SK-N-SH (cell line): ENCODE data around the gene TOGARAM2. TPM values are rescaled to one million over a fixed set of nuclear protein-coding genes. Genes with fewer than 3 reads are reported as not detected.

ENCODE experiments used
- CTCF ChIA-PET: fragments of 300-600, 350-600 bp; formaldehyde crosslinking; extraction: SDS; loops from one replicate; lab custom pipeline; 2021; lab: Yijun Ruan, JAX
- POLR2A ChIA-PET: fragments of 350-600 bp; sonication (Branson Sonifier 250); formaldehyde crosslinking; extraction: SDS; loops from one replicate; lab custom pipeline; 2020; ENCODE audit warnings: antibody characterized with exemption, inconsistent platforms; lab: Yijun Ruan, JAX
- DNase-seq: peaks from one replicate; pipeline ENCODE4 v3.0.0; 2012
- H2AFZ ChIP-seq: fragments of 200-600 bp; sonication (generic); 2 replicates; pipeline ENCODE4 v1.8.1; 2016; ENCODE audit warnings: antibody characterized with exemption, mild to moderate bottlenecking, low read depth
- H3F3A ChIP-seq: fragments of 200-600 bp; sonication (generic); replicated peaks from 2 replicates; pipeline ENCODE3; 2016; ENCODE audit warnings: antibody characterized with exemption, mild to moderate bottlenecking; ENCODE audit not compliant: insufficient read depth
- H3K27ac ChIP-seq, 2 experiments: fragments of 200-500 bp in 1 of 2; fragments of 200-600 bp in 1 of 2; sonication (Bioruptor generic) in 1 of 2; sonication (generic), shearing (Covaris generic) in 1 of 2; 2 replicates each; pipeline versions ENCODE4 v1.5.1 to v1.6.1; 2014 to 2016; ENCODE audit warnings: low read depth in 2 of 2, inconsistent platforms in 1 of 2, low read length in 1 of 2, mild to moderate bottlenecking in 1 of 2, mixed read lengths in 1 of 2
- H3K27me3 ChIP-seq: fragments of 200-600 bp; sonication (generic), shearing (Covaris generic); 2 replicates; pipeline ENCODE4 v1.6.1; 2016; ENCODE audit warnings: mixed run types; ENCODE audit not compliant: insufficient read depth
- H3K36me3 ChIP-seq, 2 experiments: fragments of 200-500 bp in 1 of 2; fragments of 200-600 bp in 1 of 2; sonication (Bioruptor generic) in 1 of 2; sonication (generic) in 1 of 2; replicated peaks in 1 of 2; 2 replicates each; pipeline versions ENCODE3 to v1.5.1; 2014 to 2016; ENCODE audit warnings: low read length in 1 of 2, mild to moderate bottlenecking in 1 of 2; ENCODE audit not compliant: insufficient read depth in 2 of 2, control insufficient read depth in 1 of 2
- H3K4me1 ChIP-seq, 2 experiments: fragments of 200-500 bp in 1 of 2; fragments of 200-600 bp in 1 of 2; sonication (Bioruptor generic) in 1 of 2; sonication (generic), shearing (Covaris generic) in 1 of 2; 2 replicates each; pipeline versions ENCODE4 v1.5.1 to v1.6.1; 2014 to 2016; ENCODE audit warnings: low read depth in 1 of 2, low read length in 1 of 2, mixed run types in 1 of 2; ENCODE audit not compliant: insufficient read depth in 2 of 2, control insufficient read depth in 1 of 2
- H3K4me2 ChIP-seq: fragments of 200-600 bp; sonication (generic), shearing (Covaris generic); 2 replicates; pipeline ENCODE4 v1.6.1; 2017; ENCODE audit warnings: mixed run types
- H3K4me3 ChIP-seq, 2 experiments: fragments of 200-500 bp in 1 of 2; fragments of 200-600 bp in 1 of 2; sonication (Bioruptor generic) in 1 of 2; sonication (generic), shearing (Covaris generic) in 1 of 2; 2 replicates each; pipeline versions ENCODE4 v1.5.1 to v1.8.1; 2014 to 2016; ENCODE audit warnings: low read depth in 2 of 2, inconsistent platforms in 1 of 2, low read length in 1 of 2, mild to moderate bottlenecking in 1 of 2, mixed read lengths in 1 of 2, moderate library complexity in 1 of 2
- H3K79me2 ChIP-seq: fragments of 200-600 bp; sonication (generic); 2 replicates; pipeline ENCODE4 v1.8.1; 2017; ENCODE audit warnings: mild to moderate bottlenecking; ENCODE audit not compliant: insufficient read depth
- H3K9ac ChIP-seq: fragments of 200-600 bp; sonication (generic); 2 replicates; pipeline ENCODE4 v1.6.1; 2017; ENCODE audit warnings: mixed run types
- H3K9me2 ChIP-seq: fragments of 200-600 bp; sonication (generic); 2 replicates; pipeline ENCODE4 v1.6.1; 2017; ENCODE audit warnings: mixed run types
- H3K9me3 ChIP-seq: fragments of 200-600 bp; sonication (generic); 2 replicates; pipeline ENCODE4 v1.6.1; 2017; ENCODE audit warnings: mixed run types, mild to moderate bottlenecking, moderate library complexity
- H4K20me1 ChIP-seq: fragments of 200-600 bp; sonication (generic); 2 replicates; pipeline ENCODE4 v1.6.1; 2017; ENCODE audit warnings: mild to moderate bottlenecking, mixed run types; ENCODE audit not compliant: insufficient read depth
- ELF1 ChIP-seq: IDR thresholded peaks from 2 replicates; pipeline ENCODE4 v1.4.0; 2012
- FOXJ3 ChIP-seq: sonication (generic); formaldehyde crosslinking; IDR thresholded peaks from 2 replicates; pipeline ENCODE4 v1.5.1; 2020; ENCODE audit warnings: mild to moderate bottlenecking, missing genetic modification reagents
- FOXM1 ChIP-seq: IDR thresholded peaks from 2 replicates; pipeline ENCODE4 v1.4.0; 2012; ENCODE audit warnings: low read depth, mild to moderate bottlenecking
- GABPA ChIP-seq: IDR thresholded peaks from 2 replicates; pipeline ENCODE4 v1.4.0; 2012; ENCODE audit warnings: low read depth, mild to moderate bottlenecking
- NFIC ChIP-seq: IDR thresholded peaks from 2 replicates; pipeline ENCODE4 v1.4.0; 2012; ENCODE audit warnings: borderline replicate concordance
- NRF1 ChIP-seq: IDR thresholded peaks from 2 replicates; pipeline ENCODE4 v1.6.1; 2012; ENCODE audit warnings: low read depth, mild to moderate bottlenecking, low read length
- POLR2AphosphoS5 ChIP-seq: IDR thresholded peaks from 2 replicates; pipeline ENCODE4 v1.6.1; 2012; ENCODE audit warnings: low read depth, low read length
- REST ChIP-seq: IDR thresholded peaks from 2 replicates; pipeline ENCODE4 v1.6.1; 2012; ENCODE audit warnings: mild to moderate bottlenecking, low read depth, low read length, moderate library complexity
- SIN3A ChIP-seq: IDR thresholded peaks from 2 replicates; pipeline ENCODE4 v1.6.1; 2012; ENCODE audit warnings: low read depth, mild to moderate bottlenecking, low read length, moderate library complexity, borderline replicate concordance
- TCF12 ChIP-seq: IDR thresholded peaks from 2 replicates; pipeline ENCODE4 v1.4.0; 2012
- WGBS: methylation state at CpG from one replicate; pipeline ENCODE4 v1.1.6; 2017; ENCODE audit warnings: low lambda C conversion rate; 5-methylcytosine and 5-hydroxymethylcytosine counted together
- polyA plus RNA-seq, 3 experiments: library from polyadenylated mRNA; depleted of rRNA; stranded (reverse); fragments of >200 nt; gene quantifications; 2 replicates each; pipeline ENCODE4 v1.2.3, GENCODE V29; 2012
- TF ChIP-seq, protein P1 (sequence below): IDR thresholded peaks from 2 replicates; pipeline ENCODE4 v1.4.0; 2012; ENCODE audit warnings: low read depth, borderline replicate concordance
- TF ChIP-seq, protein P2 (sequence below): IDR thresholded peaks from 2 replicates; pipeline ENCODE4; 2012
- TF ChIP-seq, protein P3 (sequence below): fragments of 150-350 bp; IDR thresholded peaks from 2 replicates; pipeline ENCODE4 v1.6.1; 2016; ENCODE audit warnings: mild to moderate bottlenecking, low read depth, low read length
- TF ChIP-seq, protein P4 (sequence below): fragments of 200-600 bp; sonication (generic); IDR thresholded peaks from 2 replicates; pipeline ENCODE4 v1.6.1; 2017; ENCODE audit warnings: antibody characterized with exemption, mild to moderate bottlenecking, moderate library complexity
- TF ChIP-seq, protein P5 (sequence below): fragments of 150-350 bp; IDR thresholded peaks from 2 replicates; pipeline ENCODE4 v1.6.1; 2017; ENCODE audit warnings: antibody characterized with exemption, low read length, low read depth, borderline replicate concordance
- TF ChIP-seq, protein P6 (sequence below): IDR thresholded peaks from 2 replicates; pipeline ENCODE4 v1.4.0; 2012; ENCODE audit warnings: low read depth, borderline replicate concordance

TOGARAM2 gene
- polyA plus RNA-seq, 1 of the 3 experiments (the other 2 are of a cell fraction) = 0.69 TPM

DNA sequence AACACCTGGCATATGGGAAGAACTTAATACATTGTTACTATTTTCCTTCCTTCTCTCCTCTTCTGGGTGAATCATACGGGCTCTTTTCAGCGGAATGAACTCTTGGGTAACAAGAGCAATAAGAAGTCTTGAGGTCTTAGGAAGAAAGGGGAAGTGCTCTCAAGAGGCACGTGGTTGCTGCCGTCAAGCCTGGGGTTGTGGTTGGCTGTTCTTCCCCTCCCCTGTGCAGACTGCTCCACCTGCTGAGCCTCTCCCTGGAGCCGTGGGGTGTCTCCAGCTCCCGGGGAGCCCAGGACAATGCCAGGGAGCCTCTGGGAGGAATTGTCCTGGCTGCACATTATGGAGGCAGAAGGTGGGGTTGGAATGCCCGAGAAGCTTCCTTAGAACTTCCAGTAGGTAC lies 19.4 kb downstream of the TOGARAM2 start:
- WGBS = 58% methylated on average over 7 of the region's 7 CpGs
- Histone ChIP-seq H3K9ac (no peak overlapping the region), H3K9me3 (no peaks in the 10 kb centered on the region), H3K27me3 (no peaks in the 10 kb centered on the region), H3K4me2 (no peak overlapping the region), H3K4me1 (no peaks in the 10 kb centered on the region; a peak in 1 of 4 replicates), H3K4me3 (no peak overlapping the region), H3K79me2 (no peaks in the 10 kb centered on the region), H3K9me2 (no peaks in the 10 kb centered on the region), H4K20me1 (no peaks in the 10 kb centered on the region), H3K36me3 (no peaks in the 10 kb centered on the region), H3F3A (no peaks in the 10 kb centered on the region), H3K27ac (no peak overlapping the region), H2AFZ (no peak overlapping the region)
- TF ChIP-seq, protein P1, sequence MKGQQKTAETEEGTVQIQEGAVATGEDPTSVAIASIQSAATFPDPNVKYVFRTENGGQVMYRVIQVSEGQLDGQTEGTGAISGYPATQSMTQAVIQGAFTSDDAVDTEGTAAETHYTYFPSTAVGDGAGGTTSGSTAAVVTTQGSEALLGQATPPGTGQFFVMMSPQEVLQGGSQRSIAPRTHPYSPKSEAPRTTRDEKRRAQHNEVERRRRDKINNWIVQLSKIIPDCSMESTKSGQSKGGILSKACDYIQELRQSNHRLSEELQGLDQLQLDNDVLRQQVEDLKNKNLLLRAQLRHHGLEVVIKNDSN = no peak
- TF ChIP-seq FOXM1 = no peak
- no peak for TF ChIP-seq ELF1
- no peak for DNase-seq
- POLR2A ChIA-PET = no interaction called here
- CTCF ChIA-PET = no interaction called here

- Histone ChIP-seq H4K20me1 (no peaks in the 10 kb centered on the region), H2AFZ (no peak overlapping the region), H3F3A (no peaks in the 10 kb centered on the region), H3K27me3 (no peaks in the 10 kb centered on the region), H3K4me3 (no peak overlapping the region), H3K36me3 (no peaks in the 10 kb centered on the region), H3K9me3 (no peaks in the 10 kb centered on the region), H3K79me2 (no peaks in the 10 kb centered on the region), H3K9ac (no peak overlapping the region), H3K4me1 (no peaks in the 10 kb centered on the region), H3K27ac (no peak overlapping the region), H3K4me2 (no peak overlapping the region), H3K9me2 (no peaks in the 10 kb centered on the region)
- no peak for DNase-seq
- ChIA-PET POLR2A (no interaction called here), CTCF (no interaction called here)
- TF ChIP-seq, protein P2, sequence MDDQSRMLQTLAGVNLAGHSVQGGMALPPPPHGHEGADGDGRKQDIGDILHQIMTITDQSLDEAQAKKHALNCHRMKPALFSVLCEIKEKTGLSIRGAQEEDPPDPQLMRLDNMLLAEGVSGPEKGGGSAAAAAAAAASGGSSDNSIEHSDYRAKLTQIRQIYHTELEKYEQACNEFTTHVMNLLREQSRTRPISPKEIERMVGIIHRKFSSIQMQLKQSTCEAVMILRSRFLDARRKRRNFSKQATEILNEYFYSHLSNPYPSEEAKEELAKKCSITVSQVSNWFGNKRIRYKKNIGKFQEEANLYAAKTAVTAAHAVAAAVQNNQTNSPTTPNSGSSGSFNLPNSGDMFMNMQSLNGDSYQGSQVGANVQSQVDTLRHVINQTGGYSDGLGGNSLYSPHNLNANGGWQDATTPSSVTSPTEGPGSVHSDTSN = no peak
- TF ChIP-seq GABPA (no peak), REST (no peak), FOXJ3 (CRISPR knock-in tag) (no peak), TCF12 (no peak), SIN3A (no peak), POLR2AphosphoS5 (no peak), FOXM1 (no peak), NFIC (no peak), NRF1 (no peak)
- TF ChIP-seq, protein P3, sequence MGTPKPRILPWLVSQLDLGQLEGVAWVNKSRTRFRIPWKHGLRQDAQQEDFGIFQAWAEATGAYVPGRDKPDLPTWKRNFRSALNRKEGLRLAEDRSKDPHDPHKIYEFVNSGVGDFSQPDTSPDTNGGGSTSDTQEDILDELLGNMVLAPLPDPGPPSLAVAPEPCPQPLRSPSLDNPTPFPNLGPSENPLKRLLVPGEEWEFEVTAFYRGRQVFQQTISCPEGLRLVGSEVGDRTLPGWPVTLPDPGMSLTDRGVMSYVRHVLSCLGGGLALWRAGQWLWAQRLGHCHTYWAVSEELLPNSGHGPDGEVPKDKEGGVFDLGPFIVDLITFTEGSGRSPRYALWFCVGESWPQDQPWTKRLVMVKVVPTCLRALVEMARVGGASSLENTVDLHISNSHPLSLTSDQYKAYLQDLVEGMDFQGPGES = no peak
- TF ChIP-seq, protein P4, sequence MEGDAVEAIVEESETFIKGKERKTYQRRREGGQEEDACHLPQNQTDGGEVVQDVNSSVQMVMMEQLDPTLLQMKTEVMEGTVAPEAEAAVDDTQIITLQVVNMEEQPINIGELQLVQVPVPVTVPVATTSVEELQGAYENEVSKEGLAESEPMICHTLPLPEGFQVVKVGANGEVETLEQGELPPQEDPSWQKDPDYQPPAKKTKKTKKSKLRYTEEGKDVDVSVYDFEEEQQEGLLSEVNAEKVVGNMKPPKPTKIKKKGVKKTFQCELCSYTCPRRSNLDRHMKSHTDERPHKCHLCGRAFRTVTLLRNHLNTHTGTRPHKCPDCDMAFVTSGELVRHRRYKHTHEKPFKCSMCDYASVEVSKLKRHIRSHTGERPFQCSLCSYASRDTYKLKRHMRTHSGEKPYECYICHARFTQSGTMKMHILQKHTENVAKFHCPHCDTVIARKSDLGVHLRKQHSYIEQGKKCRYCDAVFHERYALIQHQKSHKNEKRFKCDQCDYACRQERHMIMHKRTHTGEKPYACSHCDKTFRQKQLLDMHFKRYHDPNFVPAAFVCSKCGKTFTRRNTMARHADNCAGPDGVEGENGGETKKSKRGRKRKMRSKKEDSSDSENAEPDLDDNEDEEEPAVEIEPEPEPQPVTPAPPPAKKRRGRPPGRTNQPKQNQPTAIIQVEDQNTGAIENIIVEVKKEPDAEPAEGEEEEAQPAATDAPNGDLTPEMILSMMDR = no peak
- TF ChIP-seq, protein P5, sequence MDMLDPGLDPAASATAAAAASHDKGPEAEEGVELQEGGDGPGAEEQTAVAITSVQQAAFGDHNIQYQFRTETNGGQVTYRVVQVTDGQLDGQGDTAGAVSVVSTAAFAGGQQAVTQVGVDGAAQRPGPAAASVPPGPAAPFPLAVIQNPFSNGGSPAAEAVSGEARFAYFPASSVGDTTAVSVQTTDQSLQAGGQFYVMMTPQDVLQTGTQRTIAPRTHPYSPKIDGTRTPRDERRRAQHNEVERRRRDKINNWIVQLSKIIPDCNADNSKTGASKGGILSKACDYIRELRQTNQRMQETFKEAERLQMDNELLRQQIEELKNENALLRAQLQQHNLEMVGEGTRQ = no peak
- TF ChIP-seq, protein P6, sequence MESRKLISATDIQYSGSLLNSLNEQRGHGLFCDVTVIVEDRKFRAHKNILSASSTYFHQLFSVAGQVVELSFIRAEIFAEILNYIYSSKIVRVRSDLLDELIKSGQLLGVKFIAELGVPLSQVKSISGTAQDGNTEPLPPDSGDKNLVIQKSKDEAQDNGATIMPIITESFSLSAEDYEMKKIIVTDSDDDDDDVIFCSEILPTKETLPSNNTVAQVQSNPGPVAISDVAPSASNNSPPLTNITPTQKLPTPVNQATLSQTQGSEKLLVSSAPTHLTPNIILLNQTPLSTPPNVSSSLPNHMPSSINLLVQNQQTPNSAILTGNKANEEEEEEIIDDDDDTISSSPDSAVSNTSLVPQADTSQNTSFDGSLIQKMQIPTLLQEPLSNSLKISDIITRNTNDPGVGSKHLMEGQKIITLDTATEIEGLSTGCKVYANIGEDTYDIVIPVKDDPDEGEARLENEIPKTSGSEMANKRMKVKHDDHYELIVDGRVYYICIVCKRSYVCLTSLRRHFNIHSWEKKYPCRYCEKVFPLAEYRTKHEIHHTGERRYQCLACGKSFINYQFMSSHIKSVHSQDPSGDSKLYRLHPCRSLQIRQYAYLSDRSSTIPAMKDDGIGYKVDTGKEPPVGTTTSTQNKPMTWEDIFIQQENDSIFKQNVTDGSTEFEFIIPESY = no peak
- 51% methylated on average over 5 of the region's 5 CpGs for WGBS
These were observed 19.9 kb downstream of the TOGARAM2 start for GRCh38 chr2:29000956-29001355.
